H4 (cell line): ENCODE measurements around the gene IL1R2. TPM values are rescaled to one million over a fixed set of nuclear protein-coding genes. Genes with fewer than 3 reads are reported as not detected.

Experiments
- DNase-seq: peaks from one replicate; pipeline ENCODE4 v3.0.0-alpha.2; 2015; ENCODE audit warnings: low spot score
- total RNA-seq: library from RNA; depleted of rRNA; stranded (reverse); fragments of >200 nt; shearing (Covaris generic); gene quantifications from 2 replicates; pipeline ENCODE4 v1.2.3, GENCODE V29; 2014

Gene IL1R2
- total RNA-seq, 1 experiment from 2014 or later: 0.70 TPM

- DNase-seq: no peak
These were observed 16.4 kb upstream of the IL1R2 start for GRCh38 chr2:101975171-101975870.

GRCh38 chr2:101976891-101977290 lies 14.9 kb upstream of the IL1R2 start:
- no peak for DNase-seq

GRCh38 chr2:101980368-101980767 lies 11.4 kb upstream of the IL1R2 start:
- DNase-seq: no peak

GRCh38 chr2:101981066-101981465 lies 10.7 kb upstream of the IL1R2 start:
- no peak for DNase-seq

GRCh38 chr2:101981504-101981903 lies 10.3 kb upstream of the IL1R2 start:
- no peak for DNase-seq

GRCh38 chr2:101982495-101983029 lies 9.2 kb upstream of the IL1R2 start:
- no peak for DNase-seq

- no peak for DNase-seq
These were observed 8.3 kb upstream of the IL1R2 start for GRCh38 chr2:101983486-101983885.

- no peak for DNase-seq
These were observed 7.8 kb upstream of the IL1R2 start for GRCh38 chr2:101983928-101984327.

GRCh38 chr2:101984656-101985055 lies 7.1 kb upstream of the IL1R2 start:
- no peak for DNase-seq

- no peak for DNase-seq
These were observed 6.5 kb upstream of the IL1R2 start for GRCh38 chr2:101985101-101985792.

GRCh38 chr2:101985793-101986164 lies 6.0 kb upstream of the IL1R2 start:
- no peak for DNase-seq

GRCh38 chr2:101986376-101986775 lies 5.4 kb upstream of the IL1R2 start:
- DNase-seq: no peak

GRCh38 chr2:101986804-101987740 lies 4.7 kb upstream of the IL1R2 start:
- no peak for DNase-seq

GRCh38 chr2:101987832-101988231 lies 3.9 kb upstream of the IL1R2 start:
- DNase-seq: no peak

- DNase-seq: no peak
These were observed 3.2 kb upstream of the IL1R2 start for GRCh38 chr2:101988541-101988940.

- DNase-seq: no peak
These were observed 1.9 kb upstream of the IL1R2 start for GRCh38 chr2:101989740-101990460.

- no peak for DNase-seq
These were observed 2.0 kb downstream of the IL1R2 start for GRCh38 chr2:101993772-101994171.

- DNase-seq: no peak
These were observed 3.3 kb downstream of the IL1R2 start for GRCh38 chr2:101995019-101995418.

- DNase-seq: no peak
These were observed 4.0 kb downstream of the IL1R2 start for GRCh38 chr2:101995804-101996203.

- no peak for DNase-seq
These were observed 6.8 kb downstream of the IL1R2 start for GRCh38 chr2:101998556-101998895.

- no peak for DNase-seq
These were observed 7.4 kb downstream of the IL1R2 start for GRCh38 chr2:101998896-101999789.
